Choroid plexus epithelial cell (primary cell): ENCODE results near the gene DDTL.
"Not testable (repeated sequence)": the region's sequence is repeated elsewhere in the genome, so short reads cannot be mapped to it uniquely, and the experiment has no call there.

Source experiments
- DNase-seq: peaks from one replicate; pipeline ENCODE4 v3.0.0-alpha.2; 2010; ENCODE audit warnings: low read depth
- H3K4me3 ChIP-seq: 2 replicates; pipeline ENCODE4 v1.5.1; 2011; ENCODE audit warnings: low read depth, mild to moderate bottlenecking, control low read depth, low read length, moderate library complexity
- CTCF ChIP-seq: conservative IDR thresholded peaks from 2 replicates; pipeline ENCODE4 v1.5.1; 2011; ENCODE audit warnings: low read depth, mild to moderate bottlenecking, control low read depth, inconsistent platforms, low read length, moderate library complexity

Gene DDTL

GRCh38 chr22:23977304-23977703 is 10.6 kb downstream of the DDTL start:
- not testable (repeated sequence) for DNase-seq, H3K4me3 ChIP-seq

GRCh38 chr22:23979557-23980240 is 13.0 kb downstream of the DDTL start, which contains the start of gene GSTT2:
TSS of gene GSTT2 (plus strand) at chr22:23980134.
- not testable (repeated sequence) for H3K4me3 ChIP-seq, DNase-seq

GRCh38 chr22:23980567-23980966 is 13.9 kb downstream of the DDTL start:
- H3K4me3 ChIP-seq, DNase-seq: not testable (repeated sequence)

GRCh38 chr22:23984430-23984829 is 17.7 kb downstream of the DDTL start:
- peak; percentile 35 for DNase-seq
- peak; percentile 62 for TF ChIP-seq CTCF
- H3K4me3 ChIP-seq, result no peak overlapping the region

- not testable (repeated sequence) for H3K4me3 ChIP-seq, DNase-seq
Measured at GRCh38 chr22:23986089-23986488, 19.4 kb downstream of the DDTL start.

GRCh38 chr22:23986538-23987178 is 20.0 kb downstream of the DDTL start:
- H3K4me3 ChIP-seq, DNase-seq: not testable (repeated sequence)

- not testable (repeated sequence) for H3K4me3 ChIP-seq
- DNase-seq, result peak; percentile 52
Measured at GRCh38 chr22:23989583-23990244, 23.0 kb downstream of the DDTL start.

- not testable (repeated sequence) for H3K4me3 ChIP-seq, DNase-seq
Measured at GRCh38 chr22:23993080-23993479, 26.4 kb downstream of the DDTL start.

- not testable (repeated sequence) for H3K4me3 ChIP-seq, DNase-seq
Measured at GRCh38 chr22:23993581-23994177, 27.0 kb downstream of the DDTL start.

GRCh38 chr22:23997092-23997491 is 30.4 kb downstream of the DDTL start:
- DNase-seq, result no peak
- no peak overlapping the region for H3K4me3 ChIP-seq
- no peak for TF ChIP-seq CTCF

- DNase-seq, H3K4me3 ChIP-seq: not testable (repeated sequence)
Measured at GRCh38 chr22:23999779-24000178, 33.1 kb downstream of the DDTL start.

GRCh38 chr22:24001314-24001713 is 34.6 kb downstream of the DDTL start:
- no peak for TF ChIP-seq CTCF
- no peak for DNase-seq
- H3K4me3 ChIP-seq, result no peak overlapping the region
